Limb (tissue), 2 donors: Measurements from ENCODE around the gene OXCT2.
A peak's percentile ranks its signal among the peaks of the same experiment; 100 is the strongest.

Experiments used
- DNase-seq, 2 donors: peaks; one replicate each; pipeline ENCODE4 v3.0.0-alpha.2; 2016; ENCODE audit errors: extremely low spot score in 2 of 2

The OXCT2 gene

DNA sequence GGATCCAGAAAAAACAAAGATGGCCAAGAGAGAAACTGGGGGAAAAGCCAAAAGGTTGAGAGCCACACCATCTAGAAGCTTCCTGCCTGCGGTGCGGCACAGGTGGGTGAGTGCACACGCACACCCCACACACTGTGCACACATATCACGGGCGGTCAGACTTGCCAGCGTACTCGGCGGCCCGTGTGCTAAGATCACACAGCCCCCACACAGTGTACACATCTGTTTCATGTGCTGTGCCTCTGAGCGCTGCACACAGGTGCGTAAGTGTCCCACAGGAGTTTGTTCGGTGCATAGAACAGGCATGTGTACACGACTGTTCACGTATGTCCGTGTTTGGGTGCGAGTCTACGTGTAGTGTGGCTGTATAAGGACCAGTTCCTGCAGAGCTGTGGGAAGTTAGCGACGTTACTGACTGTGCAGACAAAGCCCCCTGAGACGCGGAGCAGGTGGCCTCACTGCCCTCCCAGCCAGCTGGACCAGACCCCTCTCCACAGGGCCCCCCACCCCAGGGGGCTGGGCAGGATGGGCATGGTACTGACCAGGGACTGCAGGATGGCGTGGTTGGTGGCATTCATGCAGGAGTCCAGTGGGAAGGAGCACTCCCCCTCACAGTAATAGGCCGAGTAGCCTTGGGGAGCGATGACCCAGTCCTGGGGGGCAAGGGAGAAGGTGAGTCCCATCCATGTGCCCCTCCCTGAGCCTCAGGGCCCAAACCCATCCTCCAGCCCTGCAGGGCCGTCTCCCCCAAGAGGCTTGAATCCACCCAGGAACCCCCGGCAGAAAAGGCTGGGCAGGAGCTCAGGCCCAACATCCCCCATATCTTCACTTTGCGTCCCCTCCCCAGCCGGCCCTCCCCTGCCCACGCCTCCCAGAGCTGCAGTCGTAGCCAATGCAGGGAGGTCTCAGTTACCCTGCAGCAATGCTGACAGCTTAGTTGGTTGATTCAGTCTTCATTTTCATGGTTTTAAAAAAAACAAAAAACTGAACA lies 8.3 kb downstream of the OXCT2 start:
- DNase-seq = no peak

DNA sequence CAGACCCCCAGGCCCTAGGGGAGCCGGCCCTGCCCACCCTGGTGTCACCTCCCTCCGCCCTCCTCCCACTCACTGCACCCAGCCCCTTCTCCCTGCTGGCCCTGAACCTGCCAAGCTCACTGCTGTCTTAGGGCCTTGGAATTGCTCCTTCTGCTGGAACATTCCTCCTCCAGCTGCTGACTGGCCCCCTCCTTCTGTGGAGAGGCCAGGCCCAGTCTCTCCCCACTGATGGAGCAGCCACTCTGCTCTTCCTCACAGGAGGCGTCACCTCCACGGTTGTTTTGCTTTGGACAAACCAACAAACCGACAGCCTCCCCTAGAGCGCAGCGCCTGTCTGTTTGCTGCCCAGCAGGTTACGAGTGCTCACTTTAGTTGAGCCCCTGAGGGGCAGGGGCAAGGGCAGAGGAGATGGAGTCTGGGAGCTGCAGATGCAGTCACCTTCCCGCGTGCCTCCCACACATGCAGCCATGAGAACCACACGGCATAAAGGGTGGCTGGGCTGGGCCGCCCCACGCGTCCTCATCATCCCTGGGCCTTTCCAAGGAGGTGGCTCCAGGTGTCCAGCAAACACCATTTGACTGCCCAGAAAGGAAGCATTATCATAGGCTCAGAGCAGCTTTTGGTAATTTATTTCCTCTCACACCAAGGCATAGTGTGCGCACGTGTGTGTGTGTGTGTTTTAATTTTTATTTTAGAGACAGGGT lies 9.4 kb downstream of the OXCT2 start:
- no peak for DNase-seq

DNA sequence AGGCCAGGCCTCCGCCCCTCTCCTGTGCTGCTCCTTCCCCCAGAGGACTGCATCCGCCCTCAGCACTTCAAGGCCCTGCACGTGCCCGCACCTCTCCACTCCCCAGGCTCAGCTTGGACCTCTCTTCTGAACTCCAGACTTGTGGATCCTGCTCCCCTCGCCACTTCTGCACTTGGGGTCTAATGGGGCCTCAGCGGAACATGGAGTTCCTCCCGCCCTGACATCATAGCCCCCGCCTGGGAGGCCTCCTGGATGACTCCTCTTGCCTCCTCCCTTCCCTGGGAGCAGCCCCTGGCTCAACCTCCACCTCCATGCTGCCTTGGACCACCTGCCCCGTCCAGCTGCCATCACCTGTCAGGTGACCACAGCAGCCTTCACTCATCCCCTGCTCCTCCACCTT lies 10.1 kb downstream of the OXCT2 start:
- no peak for DNase-seq

DNA sequence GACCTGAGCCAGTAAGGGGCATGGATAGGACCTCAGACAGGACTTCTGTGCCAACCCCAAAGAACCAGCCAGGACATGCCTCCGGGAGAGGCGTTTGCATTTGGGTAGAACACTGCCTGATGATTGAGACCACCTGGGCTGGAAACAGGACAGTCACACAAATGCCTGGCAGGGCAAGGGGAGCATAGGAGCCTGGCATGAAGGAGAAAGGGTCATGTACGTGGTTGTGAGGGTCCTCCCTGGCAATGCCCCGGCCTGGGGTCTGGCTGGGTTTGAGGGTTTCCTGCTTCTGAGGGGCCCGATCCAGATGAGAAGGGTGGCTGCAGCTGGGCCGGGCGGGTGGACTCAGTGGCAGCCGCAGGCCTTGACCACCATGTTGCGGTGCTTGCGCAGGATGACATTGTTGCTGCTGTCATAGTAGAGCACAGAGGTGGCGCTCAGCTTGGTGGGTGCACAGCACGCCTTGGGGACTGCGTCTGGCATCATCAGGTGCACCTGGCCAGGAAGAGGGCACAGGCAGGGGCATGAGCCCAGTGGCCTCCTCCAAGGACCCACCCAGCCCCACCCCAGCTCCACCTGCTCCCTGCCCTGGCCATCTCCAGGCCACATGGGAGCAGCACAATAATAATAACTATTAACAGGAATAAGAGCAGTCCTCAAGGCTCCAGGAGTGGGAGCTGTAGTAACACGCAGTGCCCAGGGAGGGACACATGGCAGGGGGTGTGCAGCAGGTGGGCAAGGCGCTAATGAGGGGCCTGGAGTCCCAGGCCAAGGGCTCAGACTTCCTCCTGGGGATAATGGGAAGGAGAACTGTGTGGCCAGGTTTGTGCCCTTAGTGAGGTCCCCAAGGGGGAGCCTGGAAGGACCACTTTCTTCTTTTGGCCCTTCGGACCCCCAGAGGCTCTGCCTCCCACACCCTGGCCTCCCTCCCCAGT lies 10.8 kb downstream of the OXCT2 start:
- DNase-seq = no peak

DNA sequence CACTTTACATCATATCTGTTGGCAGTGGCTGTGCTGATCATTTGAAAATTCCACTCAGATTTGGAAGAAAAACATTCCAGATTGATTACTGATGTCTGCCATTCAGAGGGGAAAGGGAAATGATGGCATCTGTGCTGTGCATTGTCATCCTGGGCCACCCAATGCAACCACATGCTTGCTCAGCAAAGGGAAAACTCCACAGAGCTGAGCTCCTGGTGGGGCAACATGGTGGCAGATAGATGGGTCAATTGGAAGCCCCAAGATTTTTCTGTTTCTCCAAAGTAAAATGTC lies 11.8 kb downstream of the OXCT2 start:
- DNase-seq = no peak

DNA sequence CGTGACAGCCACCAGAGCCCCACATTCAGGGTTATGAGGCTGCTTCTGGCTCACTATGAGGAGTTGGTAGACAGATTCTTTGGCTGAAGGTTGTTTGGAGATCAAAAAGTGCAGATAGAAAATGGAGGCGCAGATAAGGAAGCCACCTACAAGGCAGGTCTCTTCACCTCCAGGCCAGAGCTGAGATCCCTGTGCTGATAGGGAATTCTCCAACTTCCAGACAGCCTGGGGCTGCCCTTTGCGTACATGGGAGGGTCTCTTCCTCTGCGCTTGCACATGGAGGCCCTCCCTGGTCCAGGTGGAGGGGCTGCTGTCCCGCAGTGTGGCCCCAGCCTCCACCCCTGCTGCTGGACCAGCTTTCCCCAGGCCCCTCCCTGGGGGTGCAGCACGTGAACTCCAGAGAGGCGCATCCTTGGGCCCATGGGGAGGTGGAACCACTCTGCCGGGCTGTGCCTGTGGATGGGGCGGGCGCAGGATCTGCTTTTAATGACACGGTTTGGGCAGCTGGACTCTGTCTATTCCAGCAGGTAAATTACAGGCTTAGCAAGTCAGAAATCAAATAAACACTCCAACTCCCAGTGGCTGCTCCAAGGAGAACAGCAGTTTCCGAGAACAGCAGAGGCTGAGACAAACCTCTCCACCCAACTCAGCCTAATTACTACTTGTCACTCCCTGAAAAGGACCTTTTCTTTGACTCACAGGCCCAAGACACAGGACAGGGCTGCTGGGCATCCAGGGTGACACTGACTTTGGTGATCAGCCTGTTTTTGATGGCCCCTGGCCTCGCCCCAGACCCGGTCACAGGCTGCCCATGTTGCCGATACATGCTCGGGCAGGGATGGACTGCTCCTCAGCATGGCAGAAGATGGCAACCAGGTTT lies 12.4 kb downstream of the OXCT2 start:
- DNase-seq = no peak

DNA sequence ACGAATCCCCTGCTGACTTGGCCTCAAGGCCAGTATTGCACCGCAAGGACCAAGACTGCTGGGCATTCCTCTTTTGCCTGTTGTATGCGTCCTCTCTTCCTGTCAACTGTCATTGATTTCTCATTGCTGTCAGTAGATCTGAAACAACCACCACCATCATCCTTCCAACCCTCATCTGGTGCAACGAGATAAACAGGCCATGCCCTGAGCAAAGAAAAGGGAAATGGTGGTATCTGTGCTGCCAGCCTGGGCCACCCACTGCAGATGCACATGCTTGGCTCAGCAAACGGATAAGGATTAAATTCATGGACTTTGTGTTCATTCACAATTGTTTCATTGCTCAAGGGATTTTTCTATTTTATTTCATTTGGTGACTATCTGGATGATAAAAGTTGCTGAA lies 13.6 kb downstream of the OXCT2 start:
- DNase-seq = no peak

DNA sequence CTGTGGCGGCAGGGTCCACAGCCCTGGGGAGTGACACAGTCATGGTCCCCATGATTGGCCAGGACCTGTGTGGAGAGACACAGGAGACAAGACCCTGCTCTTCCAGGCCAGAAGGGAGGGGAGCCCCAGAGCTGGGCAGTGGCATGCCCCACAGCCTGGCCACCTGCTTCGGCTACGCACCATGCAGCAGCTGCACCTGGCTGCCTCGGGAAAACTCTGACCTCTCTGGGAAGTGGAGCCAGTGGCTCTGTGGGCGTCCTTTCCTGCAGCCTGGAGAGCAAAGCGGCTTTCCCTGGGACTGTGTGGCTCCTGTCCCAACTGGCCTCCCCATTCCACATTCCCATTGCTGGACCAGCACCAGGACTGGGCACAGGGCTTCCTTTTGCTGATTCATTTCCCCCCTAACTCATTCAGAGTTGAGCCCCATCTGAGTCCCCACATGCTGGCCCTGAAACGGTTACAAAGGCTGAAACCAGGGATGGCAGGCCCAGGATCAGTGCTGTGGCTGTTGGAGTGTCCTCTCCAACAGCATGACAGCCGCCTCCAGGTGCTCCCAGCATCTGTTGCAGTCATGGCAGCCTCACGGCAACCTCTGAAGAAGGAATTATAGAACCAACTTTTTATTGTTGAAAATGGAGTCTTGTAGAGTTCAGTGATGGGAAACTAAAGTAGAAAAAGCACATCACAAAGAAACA lies 15.0 kb downstream of the OXCT2 start:
- no peak for DNase-seq

DNA sequence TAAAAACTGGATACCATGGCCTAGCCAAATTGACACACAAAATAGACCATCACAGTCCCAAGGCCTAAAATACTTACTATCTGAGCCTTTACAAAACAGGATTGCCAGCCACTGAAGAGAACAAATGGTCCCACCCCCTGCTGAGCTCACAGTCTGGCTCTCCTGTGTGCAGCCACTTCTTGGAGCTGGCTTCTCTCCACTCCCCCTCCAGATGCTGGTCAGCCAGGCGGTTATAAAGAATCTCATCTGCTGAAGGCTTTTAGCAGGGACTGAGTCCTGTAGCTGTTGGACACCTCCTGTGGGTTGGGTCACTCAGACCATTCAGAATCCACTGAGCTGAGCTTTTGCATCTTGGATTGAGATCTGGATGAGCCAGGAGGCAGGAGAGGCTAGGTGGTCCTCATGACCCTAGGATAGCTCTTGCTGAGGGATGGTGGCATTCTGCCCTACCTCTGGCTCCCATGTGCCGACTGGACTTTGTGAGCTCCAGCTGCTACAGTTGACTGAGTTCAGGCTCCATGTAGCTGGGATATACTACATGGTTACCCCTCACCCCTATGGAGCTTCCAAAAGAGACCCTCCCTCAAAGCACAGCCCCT lies 16.1 kb downstream of the OXCT2 start:
- DNase-seq = no peak

DNA sequence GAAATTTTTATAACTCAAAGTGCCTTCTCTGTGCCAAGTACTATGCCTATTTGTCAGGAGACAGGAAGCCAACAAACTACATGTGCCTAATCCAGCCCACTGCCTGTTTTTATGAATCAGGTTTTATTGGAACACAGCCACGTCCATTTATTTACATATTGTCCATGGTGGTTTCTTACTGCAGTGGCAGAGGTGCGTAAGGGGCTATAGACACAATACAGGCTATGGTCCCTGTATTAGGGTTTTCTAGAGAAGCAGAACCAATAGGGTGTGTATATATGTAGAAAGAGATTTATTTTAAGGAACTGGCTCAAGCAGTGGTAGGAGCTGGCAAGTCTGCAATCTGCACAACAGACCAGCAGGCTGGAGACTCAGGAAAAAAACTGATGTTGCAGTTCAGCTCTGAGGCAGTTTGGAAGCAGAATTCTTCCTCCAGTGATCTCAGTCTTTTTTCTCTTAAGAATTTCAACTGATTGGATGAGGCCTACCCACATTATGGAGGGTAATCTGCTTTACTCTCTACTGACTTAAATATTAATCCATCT lies 17.1 kb downstream of the OXCT2 start:
- DNase-seq = no peak

DNA sequence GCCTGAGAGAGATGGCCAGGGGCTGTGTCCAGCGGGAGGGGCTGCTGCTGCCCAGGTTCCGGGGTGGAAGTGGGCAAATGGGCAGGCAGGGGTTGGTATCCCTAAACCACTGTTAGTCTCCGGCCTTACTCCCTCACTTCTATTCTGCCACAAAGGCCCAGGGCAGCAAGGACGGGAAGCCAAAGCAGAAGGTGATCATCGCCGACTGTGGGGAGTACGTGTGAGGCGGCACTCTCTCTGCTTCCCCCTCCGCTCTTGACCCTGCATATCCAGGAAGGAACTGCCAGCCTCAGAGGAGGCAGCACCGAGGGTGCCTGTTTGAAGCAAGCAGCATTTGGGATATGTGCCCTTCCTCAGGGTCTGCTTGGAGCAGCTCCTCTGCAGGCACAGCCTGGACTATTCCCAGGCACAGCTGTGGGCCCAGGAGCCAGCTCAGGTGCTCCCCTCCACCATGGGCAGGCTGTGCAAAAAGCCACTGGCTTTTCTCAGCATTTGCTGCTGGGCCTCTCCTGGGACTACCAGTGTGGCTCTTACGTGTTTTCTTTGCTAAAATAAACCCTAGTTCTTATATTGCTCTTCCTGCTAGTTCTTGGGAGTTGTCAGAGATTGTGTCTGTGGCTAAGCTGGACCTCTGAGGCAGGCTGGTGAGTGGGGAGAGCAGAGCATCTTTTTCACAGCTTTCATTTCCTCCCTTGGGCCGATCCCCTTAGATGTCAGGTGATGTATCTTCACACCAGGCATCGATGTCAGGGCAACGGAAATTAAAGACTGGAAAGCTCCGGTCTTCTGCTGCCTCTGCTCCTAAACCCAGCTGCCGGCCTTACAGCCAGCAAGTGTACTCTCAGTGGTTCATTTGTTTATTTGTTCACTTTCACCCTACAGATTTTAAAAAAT lies 17.8 kb downstream of the OXCT2 start:
- DNase-seq = no peak

DNA sequence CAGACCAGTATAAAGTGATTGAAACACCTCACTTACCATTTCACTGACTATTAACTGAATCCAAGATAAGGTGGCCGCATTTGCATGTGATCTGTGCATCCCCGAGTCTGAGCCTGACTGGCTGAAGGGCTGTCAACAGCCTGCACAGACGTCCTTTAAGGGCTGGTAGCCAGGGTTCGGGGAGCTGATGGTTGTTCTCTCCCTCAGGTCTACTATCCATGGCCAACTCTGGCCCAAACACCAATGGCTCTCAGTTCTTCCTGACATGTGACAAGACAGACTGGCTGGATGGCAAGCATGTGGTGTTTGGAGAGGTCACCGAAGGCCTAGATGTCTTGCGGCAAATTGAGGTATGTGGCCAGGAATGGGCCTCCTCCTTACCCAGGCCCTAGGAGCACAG lies 18.4 kb downstream of the OXCT2 start:
- DNase-seq = no peak

DNA sequence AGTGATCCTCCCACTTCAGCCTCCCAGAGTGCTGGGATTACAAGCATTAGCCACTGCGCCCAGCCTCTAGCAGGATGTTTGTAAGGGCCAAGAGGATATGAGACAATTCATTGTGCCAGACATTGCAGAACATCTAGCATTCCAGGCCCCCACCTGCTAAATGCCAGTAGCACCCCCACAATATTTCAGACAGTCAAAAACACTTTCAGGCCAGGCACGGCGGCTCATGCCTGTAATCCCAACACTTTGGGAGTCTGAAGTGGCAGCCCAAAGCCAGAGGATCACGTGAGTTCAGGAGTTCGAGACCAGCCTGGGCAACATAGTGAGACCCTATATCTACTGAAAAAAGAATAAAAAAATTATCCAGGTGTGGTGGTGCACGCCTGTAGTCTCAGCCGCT lies 19.6 kb downstream of the OXCT2 start:
- DNase-seq = no peak

DNA sequence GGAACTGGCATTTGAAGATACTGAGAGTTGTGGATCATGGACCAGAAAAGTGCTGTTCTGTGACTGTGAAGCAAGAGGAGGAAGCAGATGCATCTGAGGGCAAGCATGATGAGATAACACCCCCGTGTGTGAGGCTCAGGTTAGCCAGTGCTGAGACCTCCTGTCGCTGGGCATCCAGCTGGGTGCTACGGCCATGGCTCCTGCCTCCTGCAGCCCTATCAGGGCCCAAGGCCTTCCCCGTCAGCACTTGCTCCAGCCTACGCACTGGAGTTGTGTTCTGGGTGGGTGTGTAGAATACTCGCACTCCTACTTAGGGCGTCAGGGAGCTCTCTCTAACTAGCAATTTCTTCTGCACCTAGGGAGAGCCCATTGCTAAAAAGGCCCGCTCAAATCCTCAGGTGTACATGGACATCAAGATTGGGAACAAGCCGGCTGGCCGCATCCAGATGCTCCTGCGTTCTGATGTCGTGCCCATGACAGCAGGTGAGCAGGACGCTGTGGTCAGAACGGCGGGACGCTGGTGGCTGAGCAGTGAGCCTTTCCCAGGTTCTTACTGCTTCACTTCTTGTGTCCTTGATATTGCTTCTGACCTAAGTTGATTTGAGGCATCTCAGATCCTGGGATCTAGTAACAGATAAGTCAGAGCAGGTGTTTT lies 26.0 kb downstream of the OXCT2 start:
- DNase-seq = no peak

DNA sequence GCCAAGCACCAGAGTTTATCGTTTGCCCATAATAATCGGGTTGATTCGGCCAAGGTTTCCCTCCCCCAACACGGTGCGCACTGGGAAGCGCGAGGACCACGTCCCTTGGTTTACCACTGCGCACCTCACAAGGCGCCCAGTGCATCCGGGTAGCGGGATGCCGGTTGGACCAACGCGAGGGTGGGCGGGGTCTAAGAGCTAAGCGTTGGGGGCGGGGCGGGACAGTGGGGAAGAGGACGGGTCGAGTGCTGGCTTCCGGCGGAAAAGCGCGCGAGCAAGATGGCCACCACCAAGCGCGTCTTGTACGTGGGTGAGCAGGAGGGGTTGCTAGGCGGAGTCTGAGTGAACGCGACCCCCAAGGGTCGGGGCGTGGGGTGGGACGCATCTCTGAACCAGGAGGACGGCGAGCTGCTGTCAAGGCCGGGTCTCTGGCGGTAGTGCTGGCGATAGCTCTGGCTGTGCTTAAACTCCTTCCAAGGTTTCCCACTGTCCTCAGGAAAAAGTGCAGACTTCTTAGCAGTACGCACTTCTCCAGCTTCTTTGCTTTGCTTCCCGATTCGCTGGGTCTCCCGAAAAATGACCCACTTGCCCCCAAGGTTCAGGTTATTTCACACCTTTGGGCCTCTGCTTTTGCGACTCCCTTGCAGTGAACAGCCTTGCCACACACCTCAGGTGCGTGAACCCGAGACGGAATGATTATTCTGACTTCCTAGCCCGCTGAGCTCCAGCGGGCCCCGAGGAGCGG lies 32.4 kb downstream of the OXCT2 start, which contains the start of gene PPIE:
Gene PPIE (plus strand): TSS at position 261 of the 745 bp plus-strand sequence. CDS start 19 bp downstream, at position 280.
- peak; percentile 95 for DNase-seq

DNA sequence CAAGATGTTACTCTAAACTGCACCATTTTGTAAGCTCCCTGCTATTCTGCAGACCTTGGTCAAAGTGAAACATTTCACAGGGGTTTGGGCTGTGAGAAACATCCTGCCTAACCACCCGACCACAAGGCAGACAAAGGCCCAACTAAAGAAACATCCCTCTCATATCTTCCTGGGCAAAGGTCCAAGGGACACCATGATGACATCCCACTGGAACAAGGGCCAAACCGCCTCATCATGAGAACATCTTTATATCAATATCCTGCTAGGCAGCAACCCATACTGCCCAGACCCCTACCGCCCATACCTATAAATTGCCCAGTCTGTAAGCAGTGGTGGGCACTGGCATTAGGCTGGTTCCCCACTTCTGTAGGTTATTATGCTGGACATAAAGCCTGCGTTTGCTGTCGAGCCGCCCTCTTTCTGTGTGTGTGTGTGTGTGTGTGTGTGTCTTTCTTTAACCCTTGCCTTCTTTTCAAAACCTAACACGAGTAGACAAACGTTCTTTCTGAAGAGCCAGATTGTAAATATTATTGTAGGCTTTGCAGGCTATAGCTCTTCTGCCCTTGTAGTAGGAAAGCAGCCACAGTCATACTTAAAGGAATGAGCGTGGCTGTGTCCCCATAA lies 33.5 kb downstream of the OXCT2 start:
- no peak for DNase-seq

DNA sequence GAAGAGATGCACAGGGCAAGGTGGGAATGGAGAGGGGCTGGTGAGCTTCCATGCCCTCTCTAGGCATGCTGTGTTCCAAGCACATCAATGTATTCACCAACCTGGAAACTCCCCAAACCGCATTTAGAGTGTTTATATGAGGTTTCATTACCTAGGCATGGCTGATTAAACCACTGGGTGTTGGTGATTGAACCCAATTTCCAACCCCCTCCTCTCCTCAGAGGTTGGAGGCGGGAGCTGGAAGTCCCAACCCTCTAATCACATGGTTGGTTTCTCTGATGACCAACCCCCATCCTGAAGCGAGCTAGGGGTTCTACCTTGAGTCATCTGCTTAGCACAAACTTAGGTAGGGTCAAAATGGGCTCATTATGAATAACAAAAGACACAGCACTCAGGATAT lies 35.4 kb downstream of the OXCT2 start:
- DNase-seq = no peak
